HepG2 (cell line): Measurements from ENCODE around the gene TXNRD1. TPM values are rescaled to one million over a fixed set of nuclear protein-coding genes. Genes with fewer than 3 reads are reported as not detected.

Source experiments
- ARID4A ChIP-seq: sonication (generic); formaldehyde crosslinking; IDR thresholded peaks from 2 replicates; pipeline ENCODE4 v1.5.0; 2020; ENCODE audit warnings: mild to moderate bottlenecking, missing genetic modification reagents, borderline replicate concordance
- CREB1 ChIP-seq, 2 experiments: fragments of 450-650 bp in 1 of 2; IDR thresholded peaks; 2 replicates each; pipeline ENCODE4 v1.6.1; 2016 to 2017; ENCODE audit warnings: control low read depth in 1 of 2, mild to moderate bottlenecking in 1 of 2, missing compliant biosample characterization in 1 of 2, missing genetic modification characterization in 1 of 2
- ELF1 ChIP-seq: sonication (generic); formaldehyde crosslinking; IDR thresholded peaks from 2 replicates; pipeline ENCODE4 v1.4.0; 2020; ENCODE audit warnings: missing genetic modification reagents
- HNF1A ChIP-seq, 2 experiments: sonication (generic) in 1 of 2; formaldehyde crosslinking in 1 of 2; IDR thresholded peaks; 2 replicates each; pipeline versions ENCODE4 v1.4.0 to v1.6.1; 2016 to 2020; ENCODE audit warnings: borderline replicate concordance in 1 of 2, low read depth in 1 of 2, mild to moderate bottlenecking in 1 of 2, missing genetic modification reagents in 1 of 2
- MTA1 ChIP-seq: sonication (generic); formaldehyde crosslinking; IDR thresholded peaks from 2 replicates; pipeline ENCODE4 v1.4.0; 2020; ENCODE audit warnings: missing genetic modification reagents, mild to moderate bottlenecking, borderline replicate concordance
- NCOR1 ChIP-seq: fragments of 200-600 bp; sonication (generic); IDR thresholded peaks from 2 replicates; pipeline ENCODE4 v1.7.0; 2017; ENCODE audit warnings: antibody characterized with exemption, low read length, borderline replicate concordance
- NFYB ChIP-seq: sonication (generic); formaldehyde crosslinking; IDR thresholded peaks from 2 replicates; pipeline ENCODE4 v1.4.0; 2020; ENCODE audit warnings: missing genetic modification reagents
- PHF5A ChIP-seq: IDR thresholded peaks from one replicate; pipeline ENCODE4 v1.6.1; 2018; ENCODE audit warnings: low read depth, missing genetic modification reagents; ENCODE audit not compliant: unreplicated experiment
- PHF8 ChIP-seq: sonication (generic); formaldehyde crosslinking; IDR thresholded peaks from 2 replicates; pipeline ENCODE4 v1.5.0; 2020; ENCODE audit warnings: missing genetic modification reagents
- RFX3 ChIP-seq: IDR thresholded peaks from 2 replicates; pipeline ENCODE4 v1.6.1; 2016; ENCODE audit warnings: missing biosample characterization, missing genetic modification reagents
- SIX1 ChIP-seq: sonication (generic); formaldehyde crosslinking; IDR thresholded peaks from 2 replicates; pipeline ENCODE4 v1.4.0; 2020; ENCODE audit warnings: missing genetic modification reagents, borderline replicate concordance
- SMAD3 ChIP-seq: sonication (generic); formaldehyde crosslinking; IDR thresholded peaks from 2 replicates; pipeline ENCODE4 v1.4.0; 2020; ENCODE audit warnings: missing genetic modification reagents
- ZBTB42 ChIP-seq: sonication (generic); formaldehyde crosslinking; IDR thresholded peaks from 2 replicates; pipeline ENCODE4 v1.5.0; 2020; ENCODE audit warnings: mild to moderate bottlenecking, missing genetic modification reagents
- ZFX ChIP-seq: sonication (generic); formaldehyde crosslinking; IDR thresholded peaks from 2 replicates; pipeline ENCODE4 v1.4.0; 2020; ENCODE audit warnings: mild to moderate bottlenecking, low read depth, missing genetic modification reagents, moderate library complexity
- ZNF326 ChIP-seq: sonication (generic); formaldehyde crosslinking; IDR thresholded peaks from 2 replicates; pipeline ENCODE4 v1.4.0; 2020; ENCODE audit warnings: missing genetic modification reagents, borderline replicate concordance
- ZNF782 ChIP-seq: sonication (generic); formaldehyde crosslinking; IDR thresholded peaks from 2 replicates; pipeline ENCODE4 v1.4.0; 2020; ENCODE audit warnings: missing genetic modification reagents, mild to moderate bottlenecking, borderline replicate concordance
- polyA plus RNA-seq, 8 experiments: library from polyadenylated mRNA; depleted of rRNA in 3 of 8; stranded (reverse) in 7 of 8; unstranded in 1 of 8; fragments of >200 nt; fragmentation: Illumina TruSeq in 4 of 8; extraction: Trizol in 4 of 8; gene quantifications; 2 replicates each; pipeline versions ENCODE4 v1.2.1 to v1.2.3, GENCODE V29; 2011 to 2016; ENCODE audit warnings: low read depth in 4 of 8, missing spikeins in 1 of 8, mixed read lengths in 1 of 8; ENCODE audit not compliant: insufficient read depth in 1 of 8
- total RNA-seq, 5 experiments: library from RNA; depleted of rRNA; stranded (reverse); fragments of >200 nt; fragmentation: Illumina TruSeq; extraction: Trizol; gene quantifications; 2 replicates each; pipeline ENCODE4 v1.2.3, GENCODE V29; 2016; ENCODE audit warnings: low read depth in 1 of 5
- TF ChIP-seq, protein P1 (sequence below): sonication (generic); formaldehyde crosslinking; IDR thresholded peaks from 2 replicates; pipeline ENCODE4 v1.5.0; 2020; ENCODE audit warnings: missing genetic modification reagents, mild to moderate bottlenecking, borderline replicate concordance

TXNRD1 gene
- total and polyA plus RNA-seq, 2 of the 13 experiments (the other 11 are each of a cell fraction or from before 2014, with no cell fraction given): 54.0 to 190 TPM

DNA sequence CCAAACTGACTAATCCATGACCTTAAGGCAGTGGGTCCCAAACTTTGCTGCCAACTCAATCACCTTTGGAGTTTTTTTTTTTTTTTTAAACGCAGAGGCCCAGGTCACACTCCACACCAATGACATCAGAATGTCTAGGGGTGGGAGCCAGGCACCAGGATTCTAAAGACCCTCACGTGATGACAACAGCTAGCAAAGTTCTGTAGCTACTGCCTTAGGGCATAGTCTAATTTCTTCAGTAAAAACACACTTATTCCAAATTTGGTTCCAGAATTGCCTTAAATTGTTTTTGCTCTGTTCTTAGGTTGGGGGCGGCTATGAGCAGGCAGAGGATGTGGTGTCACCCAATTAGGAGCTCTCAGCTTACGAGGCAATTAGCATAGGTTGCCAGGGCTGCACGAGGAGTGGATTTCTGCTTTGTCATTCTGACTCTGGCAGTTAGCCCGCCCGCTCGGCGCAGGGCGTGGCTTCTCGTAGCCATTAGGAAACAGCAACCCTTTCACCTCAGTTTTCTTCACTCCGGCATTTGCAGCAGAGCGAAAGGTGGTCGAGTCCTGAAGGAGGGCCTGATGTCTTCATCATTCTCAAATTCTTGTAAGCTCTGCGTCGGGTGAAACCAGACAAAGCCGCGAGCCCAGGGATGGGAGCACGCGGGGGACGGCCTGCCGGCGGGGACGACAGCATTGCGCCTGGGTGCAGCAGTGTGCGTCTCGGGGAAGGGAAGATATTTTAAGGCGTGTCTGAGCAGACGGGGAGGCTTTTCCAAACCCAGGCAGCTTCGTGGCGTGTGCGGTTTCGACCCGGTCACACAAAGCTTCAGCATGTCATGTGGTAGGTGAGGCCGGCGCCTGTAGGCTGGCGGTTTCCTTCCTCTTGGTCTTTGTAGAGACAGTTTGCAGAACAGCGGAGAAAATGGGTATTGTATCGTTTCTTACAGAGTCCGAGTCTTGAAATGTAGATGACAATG lies 71.2 kb downstream of the TXNRD1 start (continued):
- peak; percentile 86; the same call in 1 of the 2 replicates for TF ChIP-seq ARID4A (CRISPR knock-in tag)
- TF ChIP-seq SIX1 (CRISPR knock-in tag): no peak
- peak; percentile 78; the same call in 1 of the 2 replicates for TF ChIP-seq MTA1 (CRISPR knock-in tag)
- peak; percentile 91 for TF ChIP-seq PHF8
- TF ChIP-seq ZBTB42 (CRISPR knock-in tag): no peak
- peak; percentile 43; the same call in 1 of the 2 replicates for TF ChIP-seq ELF1
- TF ChIP-seq HNF1A (IDR thresholded peaks at IDR 0.05; ENCODE audit: low read depth): no peak
- TF ChIP-seq HNF1A (CRISPR knock-in tag; IDR thresholded peaks at IDR 0.05; ENCODE audit: borderline replicate concordance): no peak
- TF ChIP-seq ZNF782: 0 out of 2 replicates have a peak, but pooled peaks have one; percentile 63
- TF ChIP-seq RFX3: peak; percentile 41; the same call in 1 of the 2 replicates
- TF ChIP-seq ZNF326: no peak
- peak; percentile 30 for TF ChIP-seq PHF5A (CRISPR knock-in tag)
- TF ChIP-seq, protein P1, sequence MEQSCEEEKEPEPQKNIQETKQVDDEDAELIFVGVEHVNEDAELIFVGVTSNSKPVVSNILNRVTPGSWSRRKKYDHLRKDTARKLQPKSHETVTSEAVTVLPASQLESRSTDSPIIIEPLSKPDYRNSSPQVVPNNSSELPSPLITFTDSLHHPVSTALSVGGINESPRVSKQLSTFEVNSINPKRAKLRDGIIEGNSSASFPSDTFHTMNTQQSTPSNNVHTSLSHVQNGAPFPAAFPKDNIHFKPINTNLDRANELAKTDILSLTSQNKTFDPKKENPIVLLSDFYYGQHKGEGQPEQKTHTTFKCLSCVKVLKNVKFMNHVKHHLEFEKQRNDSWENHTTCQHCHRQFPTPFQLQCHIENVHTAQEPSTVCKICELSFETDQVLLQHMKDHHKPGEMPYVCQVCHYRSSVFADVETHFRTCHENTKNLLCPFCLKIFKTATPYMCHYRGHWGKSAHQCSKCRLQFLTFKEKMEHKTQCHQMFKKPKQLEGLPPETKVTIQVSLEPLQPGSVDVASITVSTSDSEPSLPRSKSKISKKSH (CRISPR knock-in tag): peak; percentile 93
- peak; percentile 81 for TF ChIP-seq NFYB (CRISPR knock-in tag)
- peak; percentile 37; the same call in 1 of the 2 replicates for TF ChIP-seq CREB1 (IDR thresholded peaks at IDR 0.05)
- peak; percentile 36; the same call in 1 of the 2 replicates for TF ChIP-seq CREB1 (CRISPR knock-in tag; IDR thresholded peaks at IDR 0.05)
- TF ChIP-seq ZFX (CRISPR knock-in tag): peak; percentile 76
- no peak; the same call in none of the 2 replicates for TF ChIP-seq SMAD3 (CRISPR knock-in tag)
- 0 out of 2 replicates have a peak, but pooled peaks have one; percentile 28 for TF ChIP-seq NCOR1
